ENCODE measurements around the gene FOXD2.

The FOXD2 gene

GRCh38 chr1:47444562-47445465 is 7.0 kb downstream of the FOXD2 start:
- Histone ChIP-seq H3K27me3 (ENCODE audit: insufficient read depth, low read length) (peaks cover 89% of the 10 kb centered on the region), H3K23ac (ENCODE audit: low read length) (no peak overlapping the region), H3K4me2 (ENCODE audit: low read length) (peak overlapping the region; percentile 48), H3K4ac (ENCODE audit: low read depth, low read length) (no peak overlapping the region), H4K8ac (ENCODE audit: low read depth, low read length) (no peak overlapping the region), H3K14ac (ENCODE audit: low read length) (no peak overlapping the region), H3K79me2 (ENCODE audit: control insufficient read depth, insufficient read depth, low read length, poor library complexity) (no peaks in the 10 kb centered on the region), H2BK120ac (ENCODE audit: insufficient read depth, low read length, poor library complexity) (no peak overlapping the region), H2AFZ (ENCODE audit: insufficient read depth, low read length, poor library complexity) (no peak overlapping the region), H3K36me3 (ENCODE audit: control insufficient read depth in 1 of 2, insufficient read depth in 2 of 2, low read length in 2 of 2) (no peaks in the 10 kb centered on the region), H4K12ac (ENCODE audit: low read depth, low read length) (no peak overlapping the region), H2BK12ac (ENCODE audit: low read length) (no peak overlapping the region), H2AK5ac (ENCODE audit: low read length) (no peak overlapping the region), H3K4me1 (ENCODE audit: control insufficient read depth in 1 of 2, insufficient read depth in 2 of 2, low read length in 2 of 2) (peaks cover 3 to 6% of the 10 kb centered on the region in 2 experiments), H2BK5ac (ENCODE audit: low read depth, low read length, poor library complexity) (no peak overlapping the region), H3K18ac (ENCODE audit: low read length) (no peak overlapping the region), H3K27ac (ENCODE audit: low read depth, low read length) (no peak overlapping the region), H3K4me3 (ENCODE audit: low read depth, low read length) (no peak overlapping the region), H3K9me3 (ENCODE audit: insufficient read depth, low read depth, low read length) (peaks cover 6% of the 10 kb centered on the region), H4K91ac (ENCODE audit: low read depth, low read length) (no peak overlapping the region), H3K79me1 (ENCODE audit: low read length) (no peaks in the 10 kb centered on the region), H3K9ac (ENCODE audit: low read length) (no peak overlapping the region)
- peak in 1 of 2 donors; percentile 60 for DNase-seq
- no CpG with 5 or more reads among the region's 73 CpGs for WGBS (ENCODE audit: extremely low coverage, insufficient coverage, insufficient read length)

- H3K9me3 ChIP-seq (ENCODE audit: insufficient read depth, low read depth, low read length): peaks cover 6% of the 10 kb centered on the region
- no peak overlapping the region for H2AFZ ChIP-seq (ENCODE audit: insufficient read depth, low read length, poor library complexity)
- H4K91ac ChIP-seq (ENCODE audit: low read depth, low read length): no peak overlapping the region
- no peak overlapping the region for H4K12ac ChIP-seq (ENCODE audit: low read depth, low read length)
- H3K18ac ChIP-seq (ENCODE audit: low read length): no peak overlapping the region
- H3K4me2 ChIP-seq (ENCODE audit: low read length): no peak overlapping the region
- no peak overlapping the region for H2BK12ac ChIP-seq (ENCODE audit: low read length)
- H3K4ac ChIP-seq (ENCODE audit: low read depth, low read length): no peak overlapping the region
- H2BK120ac ChIP-seq (ENCODE audit: insufficient read depth, low read length, poor library complexity): no peak overlapping the region
- no peak overlapping the region for H3K14ac ChIP-seq (ENCODE audit: low read length)
- H2BK5ac ChIP-seq (ENCODE audit: low read depth, low read length, poor library complexity): no peak overlapping the region
- peaks cover 89% of the 10 kb centered on the region for H3K27me3 ChIP-seq (ENCODE audit: insufficient read depth, low read length)
- no peak for DNase-seq
- peaks cover 3 to 6% of the 10 kb centered on the region in 2 experiments for H3K4me1 ChIP-seq (ENCODE audit: control insufficient read depth in 1 of 2, insufficient read depth in 2 of 2, low read length in 2 of 2)
- WGBS (ENCODE audit: extremely low coverage, insufficient coverage, insufficient read length): no CpG with 5 or more reads among the region's 25 CpGs
- H3K9ac ChIP-seq (ENCODE audit: low read length): no peak overlapping the region
- H3K79me2 ChIP-seq (ENCODE audit: control insufficient read depth, insufficient read depth, low read length, poor library complexity): no peaks in the 10 kb centered on the region
- no peaks in the 10 kb centered on the region for H3K36me3 ChIP-seq (ENCODE audit: control insufficient read depth in 1 of 2, insufficient read depth in 2 of 2, low read length in 2 of 2)
- no peak overlapping the region for H3K27ac ChIP-seq (ENCODE audit: low read depth, low read length)
- H3K79me1 ChIP-seq (ENCODE audit: low read length): no peaks in the 10 kb centered on the region
- H4K8ac ChIP-seq (ENCODE audit: low read depth, low read length): no peak overlapping the region
- H3K4me3 ChIP-seq (ENCODE audit: low read depth, low read length): no peak overlapping the region
- no peak overlapping the region for H2AK5ac ChIP-seq (ENCODE audit: low read length)
- no peak overlapping the region for H3K23ac ChIP-seq (ENCODE audit: low read length)
Measured at GRCh38 chr1:47445823-47446550, 8.1 kb downstream of the FOXD2 start.

DNA sequence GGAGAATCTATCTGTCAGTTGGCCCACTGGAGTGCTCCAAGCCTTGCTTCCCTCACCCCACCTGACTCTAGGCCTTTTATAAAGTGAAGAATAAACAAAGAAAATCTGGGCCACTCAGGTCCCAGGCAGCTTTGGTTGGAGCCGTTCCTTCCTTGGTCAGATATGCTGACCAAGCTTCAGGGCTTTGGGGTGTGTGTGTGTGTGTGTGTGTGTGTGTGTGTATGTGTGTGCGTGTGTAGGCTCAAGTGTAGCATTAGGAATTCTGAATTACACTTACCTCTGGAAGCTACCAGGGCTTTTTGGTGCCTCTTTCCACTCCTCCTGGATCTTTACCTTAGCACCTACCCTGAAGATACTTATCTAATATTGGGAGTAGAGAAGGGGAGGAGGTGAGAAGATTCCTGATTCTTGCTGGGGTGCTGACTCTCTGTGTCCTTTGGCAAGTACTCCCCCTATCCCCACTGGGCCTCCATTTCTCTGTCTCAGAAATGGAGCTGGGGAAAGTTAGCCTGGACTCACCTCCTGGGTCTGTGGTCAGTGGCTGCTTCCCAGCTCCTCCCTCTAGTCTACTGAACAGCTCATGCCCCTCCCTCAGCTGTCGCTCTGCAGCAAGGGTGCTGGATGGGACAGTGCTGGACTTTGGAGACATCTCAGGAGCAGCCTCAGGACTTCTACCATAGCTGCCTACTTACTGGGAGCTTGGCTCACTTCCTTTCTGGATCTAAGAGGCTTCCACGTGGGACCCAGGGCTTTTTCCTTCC is 10.8 kb downstream of the FOXD2 start:
- Histone ChIP-seq H3K9ac (ENCODE audit: low read length) (no peak overlapping the region), H3K18ac (ENCODE audit: low read length) (no peak overlapping the region), H2AFZ (ENCODE audit: insufficient read depth, low read length, poor library complexity) (no peak overlapping the region), H3K79me1 (ENCODE audit: low read length) (no peaks in the 10 kb centered on the region), H4K12ac (ENCODE audit: low read depth, low read length) (no peak overlapping the region), H3K9me3 (ENCODE audit: insufficient read depth, low read depth, low read length) (peaks cover 6% of the 10 kb centered on the region), H2BK12ac (ENCODE audit: low read length) (no peak overlapping the region), H3K14ac (ENCODE audit: low read length) (no peak overlapping the region), H3K4me2 (ENCODE audit: low read length) (no peak overlapping the region), H3K27me3 (ENCODE audit: insufficient read depth, low read length) (peaks cover 71% of the 10 kb centered on the region), H3K36me3 (ENCODE audit: control insufficient read depth in 1 of 2, insufficient read depth in 2 of 2, low read length in 2 of 2) (no peaks in the 10 kb centered on the region), H3K23ac (ENCODE audit: low read length) (no peak overlapping the region), H3K4me1 (ENCODE audit: control insufficient read depth in 1 of 2, insufficient read depth in 2 of 2, low read length in 2 of 2) (peaks cover 3 to 6% of the 10 kb centered on the region in 2 experiments), H4K8ac (ENCODE audit: low read depth, low read length) (no peak overlapping the region), H3K4me3 (ENCODE audit: low read depth, low read length) (no peak overlapping the region), H2AK5ac (ENCODE audit: low read length) (no peak overlapping the region), H2BK5ac (ENCODE audit: low read depth, low read length, poor library complexity) (no peak overlapping the region), H3K4ac (ENCODE audit: low read depth, low read length) (no peak overlapping the region), H3K79me2 (ENCODE audit: control insufficient read depth, insufficient read depth, low read length, poor library complexity) (no peaks in the 10 kb centered on the region), H3K27ac (ENCODE audit: low read depth, low read length) (no peak overlapping the region), H4K91ac (ENCODE audit: low read depth, low read length) (no peak overlapping the region), H2BK120ac (ENCODE audit: insufficient read depth, low read length, poor library complexity) (no peak overlapping the region)
- no CpG with 5 or more reads among the region's 4 CpGs for WGBS (ENCODE audit: extremely low coverage, insufficient coverage, insufficient read length)
- DNase-seq: no peak

DNA sequence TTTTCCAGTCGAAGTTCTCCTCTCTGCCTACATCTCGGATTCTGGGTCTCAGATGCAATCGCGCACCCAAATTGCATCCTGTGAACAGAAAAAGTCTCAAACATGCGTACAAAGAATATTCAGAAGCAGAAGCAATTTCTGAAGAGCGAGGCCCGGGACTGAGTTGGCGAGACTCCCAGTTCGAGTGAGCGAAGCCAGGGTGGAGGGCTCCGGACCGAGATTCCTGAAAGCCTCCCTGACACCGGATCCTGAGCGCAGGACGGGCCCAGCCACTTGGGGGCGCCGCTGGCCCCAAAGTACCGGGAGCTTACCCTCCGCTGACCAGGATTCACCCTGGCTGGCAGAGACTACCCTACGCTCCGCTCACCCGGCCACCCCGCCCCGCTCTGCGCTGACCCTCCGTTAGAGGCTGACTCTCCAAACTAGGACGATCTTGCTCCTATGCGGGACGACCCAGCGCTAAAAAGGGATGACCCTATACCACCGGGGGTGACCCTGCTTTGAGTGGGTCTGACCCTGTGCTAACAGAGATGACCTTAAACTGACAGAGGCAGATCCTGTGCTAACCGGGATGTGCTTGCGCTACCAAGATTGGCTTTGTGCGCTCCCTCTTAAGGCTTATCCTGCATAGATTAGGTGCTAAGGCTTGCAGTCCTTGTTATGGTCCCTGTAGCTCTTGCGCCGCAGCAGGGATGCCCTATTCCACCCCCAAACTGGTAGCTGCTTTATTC is 12.1 kb downstream of the FOXD2 start:
- no peak overlapping the region for H3K9ac ChIP-seq (ENCODE audit: low read length)
- H3K14ac ChIP-seq (ENCODE audit: low read length): no peak overlapping the region
- no peak overlapping the region for H3K4me3 ChIP-seq (ENCODE audit: low read depth, low read length)
- no peak overlapping the region for H2BK5ac ChIP-seq (ENCODE audit: low read depth, low read length, poor library complexity)
- H2BK120ac ChIP-seq (ENCODE audit: insufficient read depth, low read length, poor library complexity): no peak overlapping the region
- no peaks in the 10 kb centered on the region for H3K79me2 ChIP-seq (ENCODE audit: control insufficient read depth, insufficient read depth, low read length, poor library complexity)
- no peak overlapping the region for H2AFZ ChIP-seq (ENCODE audit: insufficient read depth, low read length, poor library complexity)
- H4K91ac ChIP-seq (ENCODE audit: low read depth, low read length): no peak overlapping the region
- H4K8ac ChIP-seq (ENCODE audit: low read depth, low read length): no peak overlapping the region
- H3K79me1 ChIP-seq (ENCODE audit: low read length): no peaks in the 10 kb centered on the region
- H3K4me2 ChIP-seq (ENCODE audit: low read length): no peak overlapping the region
- peaks cover 5% of the 10 kb centered on the region for H3K9me3 ChIP-seq (ENCODE audit: insufficient read depth, low read depth, low read length)
- no peaks in the 10 kb centered on the region for H3K36me3 ChIP-seq (ENCODE audit: control insufficient read depth in 1 of 2, insufficient read depth in 2 of 2, low read length in 2 of 2)
- H3K4me1 ChIP-seq (ENCODE audit: control insufficient read depth in 1 of 2, insufficient read depth in 2 of 2, low read length in 2 of 2): peaks cover 0 to under 1% of the 10 kb centered on the region in 2 experiments
- H3K23ac ChIP-seq (ENCODE audit: low read length): no peak overlapping the region
- H3K27ac ChIP-seq (ENCODE audit: low read depth, low read length): no peak overlapping the region
- H3K27me3 ChIP-seq (ENCODE audit: insufficient read depth, low read length): peaks cover 58% of the 10 kb centered on the region
- no peak overlapping the region for H4K12ac ChIP-seq (ENCODE audit: low read depth, low read length)
- no peak overlapping the region for H2AK5ac ChIP-seq (ENCODE audit: low read length)
- H3K4ac ChIP-seq (ENCODE audit: low read depth, low read length): no peak overlapping the region
- H2BK12ac ChIP-seq (ENCODE audit: low read length): no peak overlapping the region
- no CpG with 5 or more reads among the region's 36 CpGs for WGBS (ENCODE audit: extremely low coverage, insufficient coverage, insufficient read length)
- DNase-seq: no peak
- no peak overlapping the region for H3K18ac ChIP-seq (ENCODE audit: low read length)

Measured in trophoblast cell (in vitro differentiated cells and primary cell).